ENCODE measurements around the gene FADS3.

DNA sequence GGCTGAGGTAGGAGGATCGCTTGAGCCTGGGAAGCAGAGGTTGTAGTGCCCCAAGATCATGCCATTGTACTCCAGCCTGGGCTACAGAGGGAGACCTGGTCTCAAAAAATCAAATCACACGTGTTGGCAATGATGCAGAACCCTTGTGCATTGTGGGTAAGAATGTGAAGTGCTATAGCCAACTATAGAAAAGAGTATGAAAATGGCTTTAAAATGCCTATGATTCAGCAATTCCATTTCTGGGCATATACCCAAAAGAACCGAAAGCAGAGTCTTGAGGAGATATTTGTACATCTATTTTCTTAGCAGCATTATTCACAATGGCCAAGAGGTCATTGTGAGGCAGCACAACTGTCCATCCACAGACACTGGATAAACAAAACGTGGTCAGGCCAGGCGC, 2.6 kb upstream of the FADS3 start:
- TF ChIP-seq POLR2A (IDR thresholded peaks at IDR 0.05) (no peak), POLR2AphosphoS5 (IDR thresholded peaks at IDR 0.05) (no peak)
- TF ChIP-seq, protein P1, sequence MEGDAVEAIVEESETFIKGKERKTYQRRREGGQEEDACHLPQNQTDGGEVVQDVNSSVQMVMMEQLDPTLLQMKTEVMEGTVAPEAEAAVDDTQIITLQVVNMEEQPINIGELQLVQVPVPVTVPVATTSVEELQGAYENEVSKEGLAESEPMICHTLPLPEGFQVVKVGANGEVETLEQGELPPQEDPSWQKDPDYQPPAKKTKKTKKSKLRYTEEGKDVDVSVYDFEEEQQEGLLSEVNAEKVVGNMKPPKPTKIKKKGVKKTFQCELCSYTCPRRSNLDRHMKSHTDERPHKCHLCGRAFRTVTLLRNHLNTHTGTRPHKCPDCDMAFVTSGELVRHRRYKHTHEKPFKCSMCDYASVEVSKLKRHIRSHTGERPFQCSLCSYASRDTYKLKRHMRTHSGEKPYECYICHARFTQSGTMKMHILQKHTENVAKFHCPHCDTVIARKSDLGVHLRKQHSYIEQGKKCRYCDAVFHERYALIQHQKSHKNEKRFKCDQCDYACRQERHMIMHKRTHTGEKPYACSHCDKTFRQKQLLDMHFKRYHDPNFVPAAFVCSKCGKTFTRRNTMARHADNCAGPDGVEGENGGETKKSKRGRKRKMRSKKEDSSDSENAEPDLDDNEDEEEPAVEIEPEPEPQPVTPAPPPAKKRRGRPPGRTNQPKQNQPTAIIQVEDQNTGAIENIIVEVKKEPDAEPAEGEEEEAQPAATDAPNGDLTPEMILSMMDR (IDR thresholded peaks at IDR 0.05): no peak

Measured in prostate gland (tissue), 2 donors.